Measurements from ENCODE around the gene GPR160. TPM values are rescaled to one million over a fixed set of nuclear protein-coding genes. Genes with fewer than 3 reads are reported as not detected.
A peak's percentile ranks its signal among the peaks of the same experiment; 100 is the strongest.

Gene GPR160
- total and polyA plus RNA-seq, 2 donors (not counting 1 experiment from before 2014, with no cell fraction given), result 0.50 to 0.58 TPM

- no peaks in the 10 kb centered on the region for H3K79me2 ChIP-seq (ENCODE audit: control insufficient read depth, insufficient read depth, low read length)
- TF ChIP-seq CTCF (conservative IDR thresholded peaks at IDR 0.05 in 1 of 2, IDR thresholded peaks at IDR 0.05 in 1 of 2; ENCODE audit: low read depth in 1 of 2, low read length in 2 of 2), result no peak
- TF ChIP-seq EZH2 (IDR thresholded peaks at IDR 0.05; ENCODE audit: low read length, missing control alignments), result no peak
- H2AFZ ChIP-seq (ENCODE audit: low read length), result no peak overlapping the region
- no peaks in the 10 kb centered on the region for H3K4me1 ChIP-seq (ENCODE audit: control insufficient read depth, extremely low read depth, insufficient read depth, low read length)
- no peak overlapping the region for H3K4me3 ChIP-seq (replicated peaks in 1 of 4; ENCODE audit: control extremely low read depth in 1 of 4, insufficient read depth in 1 of 4, low read depth in 3 of 4, low read length in 4 of 4)
- H3K9ac ChIP-seq (ENCODE audit: insufficient read depth, low read length), result no peak overlapping the region
- no peaks in the 10 kb centered on the region for H4K20me1 ChIP-seq (ENCODE audit: control insufficient read depth, extremely low read depth, insufficient read depth, low read length)
- H3K4me2 ChIP-seq (ENCODE audit: extremely low read depth, insufficient read depth, low read length), result no peak overlapping the region
- DNase-seq (ENCODE audit: low read depth in 2 of 2), result no peak
- peaks cover 7% of the 10 kb centered on the region for H3K36me3 ChIP-seq (ENCODE audit: control insufficient read depth, insufficient read depth, low read length)
- no peaks in the 10 kb centered on the region for H3K27me3 ChIP-seq (ENCODE audit: control insufficient read depth, insufficient read depth, low read length)
- H3K9me3 ChIP-seq (ENCODE audit: control insufficient read depth, insufficient read depth, low read depth, low read length), result no peaks in the 10 kb centered on the region
- H3K27ac ChIP-seq (ENCODE audit: insufficient read depth, low read length), result no peak overlapping the region
Observed at GRCh38 chr3:170096342-170096741, 58.5 kb downstream of the GPR160 start.

- Histone ChIP-seq H3K4me1 (ENCODE audit: control insufficient read depth, extremely low read depth, insufficient read depth, low read length) (no peaks in the 10 kb centered on the region), H3K4me3 (replicated peaks in 1 of 4; ENCODE audit: control extremely low read depth in 1 of 4, insufficient read depth in 1 of 4, low read depth in 3 of 4, low read length in 4 of 4) (no peak overlapping the region), H3K79me2 (ENCODE audit: control insufficient read depth, insufficient read depth, low read length) (no peaks in the 10 kb centered on the region), H4K20me1 (ENCODE audit: control insufficient read depth, extremely low read depth, insufficient read depth, low read length) (no peaks in the 10 kb centered on the region), H3K27ac (ENCODE audit: insufficient read depth, low read length) (no peak overlapping the region), H3K9me3 (ENCODE audit: control insufficient read depth, insufficient read depth, low read depth, low read length) (no peaks in the 10 kb centered on the region), H3K27me3 (ENCODE audit: control insufficient read depth, insufficient read depth, low read length) (no peaks in the 10 kb centered on the region), H2AFZ (ENCODE audit: low read length) (no peak overlapping the region), H3K36me3 (ENCODE audit: control insufficient read depth, insufficient read depth, low read length) (peaks cover 10% of the 10 kb centered on the region), H3K4me2 (ENCODE audit: extremely low read depth, insufficient read depth, low read length) (no peak overlapping the region), H3K9ac (ENCODE audit: insufficient read depth, low read length) (no peak overlapping the region)
- DNase-seq (ENCODE audit: low read depth in 2 of 2), result peak in 1 of 2 donors; percentile 6
- no peak for TF ChIP-seq CTCF (conservative IDR thresholded peaks at IDR 0.05 in 1 of 2, IDR thresholded peaks at IDR 0.05 in 1 of 2; ENCODE audit: low read depth in 1 of 2, low read length in 2 of 2)
Observed at GRCh38 chr3:170098753-170099152, 61.0 kb downstream of the GPR160 start.

GRCh38 chr3:170100944-170101343 lies 63.1 kb downstream of the GPR160 start:
- Histone ChIP-seq H3K27ac (ENCODE audit: insufficient read depth, low read length) (no peak overlapping the region), H3K4me2 (ENCODE audit: extremely low read depth, insufficient read depth, low read length) (no peak overlapping the region), H3K79me2 (ENCODE audit: control insufficient read depth, insufficient read depth, low read length) (no peaks in the 10 kb centered on the region), H2AFZ (ENCODE audit: low read length) (no peak overlapping the region), H3K4me3 (replicated peaks in 1 of 4; ENCODE audit: control extremely low read depth in 1 of 4, insufficient read depth in 1 of 4, low read depth in 3 of 4, low read length in 4 of 4) (no peak overlapping the region), H3K9me3 (ENCODE audit: control insufficient read depth, insufficient read depth, low read depth, low read length) (no peaks in the 10 kb centered on the region), H3K36me3 (ENCODE audit: control insufficient read depth, insufficient read depth, low read length) (peaks cover 10% of the 10 kb centered on the region), H3K4me1 (ENCODE audit: control insufficient read depth, extremely low read depth, insufficient read depth, low read length) (no peaks in the 10 kb centered on the region), H3K9ac (ENCODE audit: insufficient read depth, low read length) (no peak overlapping the region), H4K20me1 (ENCODE audit: control insufficient read depth, extremely low read depth, insufficient read depth, low read length) (no peaks in the 10 kb centered on the region), H3K27me3 (ENCODE audit: control insufficient read depth, insufficient read depth, low read length) (no peaks in the 10 kb centered on the region)
- TF ChIP-seq EZH2 (IDR thresholded peaks at IDR 0.05; ENCODE audit: low read length, missing control alignments) (no peak), CTCF (conservative IDR thresholded peaks at IDR 0.05 in 1 of 2, IDR thresholded peaks at IDR 0.05 in 1 of 2; ENCODE audit: low read depth in 1 of 2, low read length in 2 of 2) (no peak)
- DNase-seq (ENCODE audit: low read depth in 2 of 2), result no peak
